Peyer's patch (tissue), 4 donors: ENCODE results near the gene DNAJC4.

ENCODE experiments used
- CTCF ChIP-seq, 6 experiments: fragments of 450-650 bp in 4 of 6; fragments of 200-600 bp in 2 of 6; sonication (generic) in 1 of 6; IDR thresholded peaks; one replicate each; pipeline ENCODE4 v1.5.1; 2017 to 2019; ENCODE audit warnings: antibody characterized with exemption in 6 of 6, mild to moderate bottlenecking in 3 of 6, moderate library complexity in 1 of 6
- POLR2A ChIP-seq, 2 donors: fragments of 450-650 bp; IDR thresholded peaks; one replicate each; pipeline ENCODE4 v1.5.1; 2017; ENCODE audit warnings: antibody characterized with exemption in 2 of 2, mild to moderate bottlenecking in 2 of 2, moderate library complexity in 2 of 2

- TF ChIP-seq POLR2A (IDR thresholded peaks at IDR 0.05) (no peak), CTCF (IDR thresholded peaks at IDR 0.05) (no peak)
Observed at GRCh38 chr11:64223001-64223651, 7.2 kb upstream of the DNAJC4 start.
